Stimulated activated effector memory CD8-positive, alpha-beta T cell treated with anti-CD3 and anti-CD28 coated beads, Interleukin-12 subunit alpha, Interleukin-12 subunit beta, amount 100 ng/mL, for 72 hours (primary cell): ENCODE measurements around the gene ARHGEF12.

Experiments
- ATAC-seq: fragments of 150-1000 bp; cut with Tn5 transposase; 2 replicates; pipeline ENCODE4 v1.10.0; 2021
- DNase-seq, 2 donors: peaks; one replicate each; pipeline ENCODE4 v3.0.0; 2021 to 2022; ENCODE audit warnings: low spot score in 2 of 2
- H3K27ac Mint-ChIP-seq: one replicate; pipeline ENCODE4 v1.8.0; 2022; ENCODE audit warnings: mild to moderate bottlenecking, mixed read lengths
- H3K36me3 Mint-ChIP-seq: one replicate; pipeline ENCODE4 v1.8.0; 2022; ENCODE audit warnings: mild to moderate bottlenecking, mixed read lengths
- H3K4me1 Mint-ChIP-seq: one replicate; pipeline ENCODE4 v1.8.0; 2022; ENCODE audit warnings: mixed read lengths
- H3K4me3 Mint-ChIP-seq: one replicate; pipeline ENCODE4 v1.8.0; 2022; ENCODE audit warnings: mild to moderate bottlenecking, mixed read lengths
- H3K9me3 Mint-ChIP-seq: one replicate; pipeline ENCODE4 v1.8.0; 2022; ENCODE audit warnings: mixed read lengths

ARHGEF12 gene

GRCh38 chr11:120384476-120384875 lies 48.3 kb downstream of the ARHGEF12 start:
- H3K4me1 Mint-ChIP-seq = peaks cover 18% of the 10 kb centered on the region
- no peak for DNase-seq
- H3K4me3 Mint-ChIP-seq = no peak overlapping the region
- H3K27ac Mint-ChIP-seq = no peak overlapping the region
- H3K9me3 Mint-ChIP-seq = no peaks in the 10 kb centered on the region
- no peaks in the 10 kb centered on the region for H3K36me3 Mint-ChIP-seq
- ATAC-seq = no peak

GRCh38 chr11:120385110-120385509 lies 48.9 kb downstream of the ARHGEF12 start:
- no peak for ATAC-seq
- H3K4me1 Mint-ChIP-seq = peaks cover 18% of the 10 kb centered on the region
- H3K27ac Mint-ChIP-seq = no peak overlapping the region
- H3K4me3 Mint-ChIP-seq = no peak overlapping the region
- H3K9me3 Mint-ChIP-seq = peaks cover 5% of the 10 kb centered on the region
- DNase-seq = no peak
- no peaks in the 10 kb centered on the region for H3K36me3 Mint-ChIP-seq

GRCh38 chr11:120385655-120386054 lies 49.4 kb downstream of the ARHGEF12 start:
- H3K9me3 Mint-ChIP-seq = peaks cover 5% of the 10 kb centered on the region
- no peak overlapping the region for H3K4me3 Mint-ChIP-seq
- ATAC-seq (no peak), DNase-seq (no peak)
- no peak overlapping the region for H3K27ac Mint-ChIP-seq
- peaks cover 18% of the 10 kb centered on the region for H3K4me1 Mint-ChIP-seq
- H3K36me3 Mint-ChIP-seq = no peaks in the 10 kb centered on the region

GRCh38 chr11:120386318-120386717 lies 50.1 kb downstream of the ARHGEF12 start:
- DNase-seq (no peak), ATAC-seq (no peak)
- H3K36me3 Mint-ChIP-seq = no peaks in the 10 kb centered on the region
- peaks cover 13% of the 10 kb centered on the region for H3K4me1 Mint-ChIP-seq
- H3K4me3 Mint-ChIP-seq = no peak overlapping the region
- H3K9me3 Mint-ChIP-seq = peaks cover 5% of the 10 kb centered on the region
- no peak overlapping the region for H3K27ac Mint-ChIP-seq

GRCh38 chr11:120386774-120387371 lies 50.7 kb downstream of the ARHGEF12 start:
- H3K4me3 Mint-ChIP-seq = no peak overlapping the region
- no peaks in the 10 kb centered on the region for H3K36me3 Mint-ChIP-seq
- no peak overlapping the region for H3K27ac Mint-ChIP-seq
- peaks cover 8% of the 10 kb centered on the region for H3K4me1 Mint-ChIP-seq
- DNase-seq = no peak
- peaks cover 5% of the 10 kb centered on the region for H3K9me3 Mint-ChIP-seq
- ATAC-seq = no peak

GRCh38 chr11:120388261-120388660 lies 52.0 kb downstream of the ARHGEF12 start:
- DNase-seq = no peak
- ATAC-seq = no peak
- no peaks in the 10 kb centered on the region for H3K36me3 Mint-ChIP-seq
- H3K4me1 Mint-ChIP-seq = peaks cover 7% of the 10 kb centered on the region
- H3K27ac Mint-ChIP-seq = no peak overlapping the region
- H3K9me3 Mint-ChIP-seq = peaks cover 5% of the 10 kb centered on the region
- no peak overlapping the region for H3K4me3 Mint-ChIP-seq

GRCh38 chr11:120389693-120390584 lies 53.7 kb downstream of the ARHGEF12 start:
- H3K27ac Mint-ChIP-seq = no peak overlapping the region
- H3K4me3 Mint-ChIP-seq = no peak overlapping the region
- no peak for DNase-seq
- no peak for ATAC-seq
- no peaks in the 10 kb centered on the region for H3K36me3 Mint-ChIP-seq
- peaks cover 6% of the 10 kb centered on the region for H3K4me1 Mint-ChIP-seq
- H3K9me3 Mint-ChIP-seq = peaks cover 5% of the 10 kb centered on the region

- DNase-seq = no peak
- no peaks in the 10 kb centered on the region for H3K36me3 Mint-ChIP-seq
These were observed 54.3 kb downstream of the ARHGEF12 start for GRCh38 chr11:120390585-120390922.

GRCh38 chr11:120391292-120391691 lies 55.1 kb downstream of the ARHGEF12 start:
- no peak for DNase-seq
- no peak for ATAC-seq
- peaks cover 6% of the 10 kb centered on the region for H3K4me1 Mint-ChIP-seq

More at GRCh38 chr11:120390585-120390922, 54.3 kb downstream of the ARHGEF12 start:
- no peak overlapping the region for H3K4me3 Mint-ChIP-seq
- peaks cover 6% of the 10 kb centered on the region for H3K4me1 Mint-ChIP-seq
- no peak overlapping the region for H3K27ac Mint-ChIP-seq
- ATAC-seq = no peak
- H3K9me3 Mint-ChIP-seq = peaks cover 5% of the 10 kb centered on the region

GRCh38 chr11:120391854-120392253 lies 55.6 kb downstream of the ARHGEF12 start:
- Mint-ChIP-seq H3K4me1 (peaks cover 6% of the 10 kb centered on the region), H3K36me3 (no peaks in the 10 kb centered on the region), H3K9me3 (peaks cover 5% of the 10 kb centered on the region), H3K4me3 (no peak overlapping the region), H3K27ac (no peak overlapping the region)
- ATAC-seq (no peak), DNase-seq (no peak)

More at GRCh38 chr11:120391292-120391691, 55.1 kb downstream of the ARHGEF12 start:
- no peak overlapping the region for H3K4me3 Mint-ChIP-seq
- peaks cover 5% of the 10 kb centered on the region for H3K9me3 Mint-ChIP-seq
- no peaks in the 10 kb centered on the region for H3K36me3 Mint-ChIP-seq
- H3K27ac Mint-ChIP-seq = no peak overlapping the region

- H3K36me3 Mint-ChIP-seq = no peaks in the 10 kb centered on the region
- H3K9me3 Mint-ChIP-seq = peaks cover 5% of the 10 kb centered on the region
- H3K4me3 Mint-ChIP-seq = no peak overlapping the region
- peaks cover 6% of the 10 kb centered on the region for H3K4me1 Mint-ChIP-seq
- ATAC-seq (no peak), DNase-seq (no peak)
- H3K27ac Mint-ChIP-seq = no peak overlapping the region
These were observed 56.1 kb downstream of the ARHGEF12 start for GRCh38 chr11:120392314-120392713.

- no peak for ATAC-seq
- Mint-ChIP-seq H3K9me3 (peaks cover 5% of the 10 kb centered on the region), H3K36me3 (no peaks in the 10 kb centered on the region), H3K4me3 (no peak overlapping the region), H3K27ac (no peak overlapping the region), H3K4me1 (peaks cover 6% of the 10 kb centered on the region)
- DNase-seq = no peak
These were observed 56.6 kb downstream of the ARHGEF12 start for GRCh38 chr11:120392793-120393192.

- ATAC-seq (no peak), DNase-seq (no peak)
- Mint-ChIP-seq H3K36me3 (no peaks in the 10 kb centered on the region), H3K9me3 (peaks cover 5% of the 10 kb centered on the region), H3K4me3 (no peak overlapping the region), H3K4me1 (peaks cover 6% of the 10 kb centered on the region), H3K27ac (no peak overlapping the region)
These were observed 57.9 kb downstream of the ARHGEF12 start for GRCh38 chr11:120394119-120394518.

- DNase-seq (no peak), ATAC-seq (no peak)
- Mint-ChIP-seq H3K4me3 (no peak overlapping the region), H3K4me1 (peaks cover 10% of the 10 kb centered on the region), H3K27ac (no peak overlapping the region), H3K9me3 (no peaks in the 10 kb centered on the region), H3K36me3 (no peaks in the 10 kb centered on the region)
These were observed 59.6 kb downstream of the ARHGEF12 start for GRCh38 chr11:120395778-120396177.

- DNase-seq = no peak
- ATAC-seq = no peak
- Mint-ChIP-seq H3K4me1 (peaks cover 12% of the 10 kb centered on the region), H3K4me3 (no peak overlapping the region), H3K9me3 (no peaks in the 10 kb centered on the region), H3K27ac (no peak overlapping the region), H3K36me3 (no peaks in the 10 kb centered on the region)
These were observed 61.9 kb downstream of the ARHGEF12 start for GRCh38 chr11:120398132-120398531.

- no peak for DNase-seq
- peaks cover 9% of the 10 kb centered on the region for H3K4me1 Mint-ChIP-seq
- H3K27ac Mint-ChIP-seq = no peak overlapping the region
- no peak overlapping the region for H3K4me3 Mint-ChIP-seq
- no peak for ATAC-seq
- H3K9me3 Mint-ChIP-seq = no peaks in the 10 kb centered on the region
- H3K36me3 Mint-ChIP-seq = no peaks in the 10 kb centered on the region
These were observed 63.1 kb downstream of the ARHGEF12 start for GRCh38 chr11:120399307-120399706.
